Fibroblast of skin of left quadriceps (primary cell): ENCODE measurements around the gene MEGF11.

Experiments
- DNase-seq, 2 experiments: peaks; one replicate each; pipeline ENCODE4 v3.0.0-alpha.2; 2013; ENCODE audit warnings: low read depth in 2 of 2

The MEGF11 gene

GRCh38 chr15:66115568-66116206, 137.9 kb downstream of the MEGF11 start:
- DNase-seq, result no peak

DNA sequence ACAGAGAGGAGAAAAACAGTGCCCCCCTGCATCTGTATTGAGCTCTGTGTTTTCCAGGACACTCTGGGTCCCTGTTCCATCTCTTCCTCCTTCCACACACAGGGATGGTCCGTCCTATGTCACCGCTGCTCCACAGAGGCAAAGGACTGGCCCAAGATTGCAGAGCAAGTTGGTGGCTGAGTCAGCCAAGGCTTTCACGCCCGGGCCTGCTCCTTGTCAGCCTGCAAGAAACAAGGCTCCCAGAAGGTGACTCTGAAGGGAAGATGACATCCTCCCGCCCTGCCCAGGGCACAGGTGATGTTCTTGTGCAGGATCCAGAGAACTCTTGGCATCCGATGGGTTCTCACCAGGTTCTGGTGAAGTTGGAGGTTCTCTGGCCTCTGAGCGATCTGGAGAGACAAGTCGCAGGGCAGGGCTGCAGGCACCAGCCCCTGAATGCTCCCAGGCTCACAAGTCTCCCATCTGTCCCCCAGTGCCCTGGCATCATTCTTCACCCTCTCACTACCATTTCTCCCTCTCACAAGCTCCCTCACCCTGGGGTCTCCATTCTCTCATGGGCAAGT, 138.6 kb downstream of the MEGF11 start:
- no peak for DNase-seq

- DNase-seq, result no peak
Observed at GRCh38 chr15:66112388-66112787, 141.2 kb downstream of the MEGF11 start.

DNA sequence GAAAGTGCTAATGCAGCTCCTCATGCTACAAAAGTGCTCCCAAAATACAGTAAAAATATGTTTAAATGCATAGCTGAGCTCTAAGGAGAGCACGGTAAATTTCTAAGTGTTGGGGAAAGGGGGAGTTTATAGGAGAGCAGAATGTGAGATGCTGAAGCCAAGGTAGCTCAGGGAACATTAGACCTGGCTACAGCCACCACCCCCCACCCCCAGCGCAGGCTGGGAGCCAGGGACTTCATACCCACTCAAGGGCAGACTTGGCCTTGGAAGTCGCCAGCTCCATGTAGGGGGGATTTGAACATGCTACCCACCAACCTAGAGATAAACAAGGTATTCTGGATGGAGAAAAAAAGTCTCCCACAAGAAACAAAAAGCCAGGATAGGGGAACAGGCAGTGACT, 142.2 kb downstream of the MEGF11 start:
- DNase-seq, result no peak

GRCh38 chr15:66110864-66111263, 142.7 kb downstream of the MEGF11 start:
- DNase-seq, result no peak

- no peak for DNase-seq
Observed at GRCh38 chr15:66109826-66110225, 143.7 kb downstream of the MEGF11 start.

GRCh38 chr15:66108483-66109265, 144.9 kb downstream of the MEGF11 start:
- no peak for DNase-seq

- DNase-seq, result no peak
Observed at GRCh38 chr15:66107070-66107469, 146.5 kb downstream of the MEGF11 start.

DNA sequence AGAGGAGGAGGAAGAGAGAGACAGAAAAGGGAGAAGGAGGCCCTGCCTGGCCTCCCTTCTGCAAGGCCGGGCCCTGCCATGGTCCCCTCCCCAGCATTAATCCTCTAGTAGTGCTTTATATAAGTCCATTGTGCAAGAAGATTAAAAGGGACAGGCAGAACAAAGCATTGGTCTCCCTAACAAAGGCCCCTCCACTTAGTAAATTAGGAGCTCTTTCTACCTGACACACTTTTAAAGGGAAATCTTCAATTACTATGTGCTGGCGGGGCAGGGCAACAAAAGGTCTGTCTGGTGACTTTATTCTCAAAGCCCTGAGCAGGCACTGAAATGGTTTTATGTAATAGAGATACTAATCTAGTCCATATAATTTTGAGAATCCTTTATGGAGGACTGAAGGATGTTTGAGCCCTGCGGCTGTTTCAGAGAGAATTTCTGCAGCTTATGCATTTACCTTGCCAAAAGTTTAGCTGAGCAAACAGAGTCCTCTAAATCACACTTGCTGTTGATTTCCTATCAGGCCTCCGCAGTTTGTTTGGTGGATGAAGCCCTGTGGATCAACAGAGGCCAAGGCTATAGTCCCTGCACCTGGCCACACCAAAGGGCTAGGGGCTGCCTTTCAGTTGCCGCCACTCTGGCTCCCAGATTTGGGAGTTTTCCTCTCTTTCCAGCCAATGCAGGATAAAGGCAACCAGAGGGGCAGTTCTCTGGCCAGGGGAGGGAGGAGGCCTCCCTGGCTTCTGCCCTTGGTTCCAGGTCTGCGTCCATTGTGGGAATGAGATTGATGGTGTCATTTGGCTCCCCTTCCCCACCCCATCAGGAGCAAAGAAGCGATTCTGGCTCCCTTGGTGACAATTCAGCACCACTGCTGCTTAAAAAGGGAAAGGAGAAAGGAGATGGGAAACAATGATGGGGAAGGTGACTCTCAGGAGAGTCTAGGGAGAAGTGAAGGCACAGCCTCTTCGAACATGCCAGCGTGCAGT, 148.0 kb downstream of the MEGF11 start:
- no peak for DNase-seq

DNA sequence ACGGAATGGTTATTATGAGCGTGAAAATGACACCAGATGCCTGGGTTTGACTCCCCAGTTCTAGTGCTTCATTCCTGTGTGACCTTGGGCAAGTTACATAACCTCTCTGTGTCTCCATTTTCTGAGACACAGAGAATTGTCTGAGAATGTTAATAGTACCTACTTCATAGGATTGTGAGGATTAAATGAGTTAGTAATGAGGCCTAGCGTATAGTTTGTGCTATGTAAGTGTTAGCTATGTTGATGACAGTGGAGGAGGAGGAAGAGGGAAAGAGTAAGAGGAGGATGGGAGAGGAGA, 150.3 kb downstream of the MEGF11 start:
- DNase-seq, result no peak

- no peak for DNase-seq
Observed at GRCh38 chr15:66102563-66103292, 150.8 kb downstream of the MEGF11 start.

DNA sequence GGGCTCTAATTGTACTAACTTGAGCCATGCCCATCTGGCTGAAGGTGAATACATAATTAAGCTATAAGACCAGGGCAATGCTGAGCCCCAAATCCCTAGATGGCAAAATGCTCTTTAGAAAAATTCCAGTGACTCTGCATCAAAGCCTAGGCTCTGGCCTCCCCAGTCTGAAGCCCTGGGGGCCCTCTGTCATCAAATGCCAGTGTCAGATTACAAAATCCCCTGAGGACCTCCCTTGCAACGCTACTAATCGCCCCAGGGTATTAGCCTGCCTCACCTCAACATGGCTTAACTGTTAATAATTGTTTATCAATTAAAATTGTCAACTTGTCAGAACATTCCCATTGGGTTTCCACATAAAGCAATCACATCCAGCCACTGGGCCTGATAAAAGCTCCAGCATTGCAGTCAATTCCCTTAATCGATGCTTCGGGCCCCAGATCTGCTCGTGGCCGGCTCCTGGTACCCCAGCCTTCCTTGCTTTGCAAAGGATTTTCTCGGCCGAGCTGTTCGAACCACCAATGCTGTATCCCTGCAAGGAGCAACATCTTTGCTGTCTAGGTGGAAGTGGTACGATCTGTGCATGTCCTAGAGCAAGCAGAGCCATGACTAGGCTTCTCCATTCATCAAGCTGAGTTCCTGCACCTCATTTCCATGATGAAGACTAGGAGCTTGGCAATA, 151.7 kb downstream of the MEGF11 start:
- DNase-seq, result no peak

DNA sequence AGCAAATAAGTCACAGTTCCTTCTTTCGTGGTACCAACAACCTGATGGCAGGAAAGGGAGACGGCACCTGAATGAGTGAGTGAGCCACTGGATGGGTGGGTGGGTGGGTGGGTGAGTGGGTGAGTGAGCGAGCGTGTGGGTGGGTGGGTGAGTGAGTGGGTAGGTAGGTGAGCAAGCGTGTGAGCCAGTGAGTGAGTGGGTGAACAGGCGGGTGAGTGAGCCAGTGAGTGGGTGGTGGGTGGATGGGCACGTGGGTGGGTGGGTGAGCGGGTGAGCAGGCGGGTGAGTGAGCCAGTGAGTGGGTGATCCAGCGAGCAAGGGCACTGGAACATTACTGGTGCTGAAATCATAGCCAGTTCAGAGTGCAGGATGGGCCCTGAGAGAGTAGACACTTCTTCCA, 152.8 kb downstream of the MEGF11 start:
- DNase-seq, result no peak

DNA sequence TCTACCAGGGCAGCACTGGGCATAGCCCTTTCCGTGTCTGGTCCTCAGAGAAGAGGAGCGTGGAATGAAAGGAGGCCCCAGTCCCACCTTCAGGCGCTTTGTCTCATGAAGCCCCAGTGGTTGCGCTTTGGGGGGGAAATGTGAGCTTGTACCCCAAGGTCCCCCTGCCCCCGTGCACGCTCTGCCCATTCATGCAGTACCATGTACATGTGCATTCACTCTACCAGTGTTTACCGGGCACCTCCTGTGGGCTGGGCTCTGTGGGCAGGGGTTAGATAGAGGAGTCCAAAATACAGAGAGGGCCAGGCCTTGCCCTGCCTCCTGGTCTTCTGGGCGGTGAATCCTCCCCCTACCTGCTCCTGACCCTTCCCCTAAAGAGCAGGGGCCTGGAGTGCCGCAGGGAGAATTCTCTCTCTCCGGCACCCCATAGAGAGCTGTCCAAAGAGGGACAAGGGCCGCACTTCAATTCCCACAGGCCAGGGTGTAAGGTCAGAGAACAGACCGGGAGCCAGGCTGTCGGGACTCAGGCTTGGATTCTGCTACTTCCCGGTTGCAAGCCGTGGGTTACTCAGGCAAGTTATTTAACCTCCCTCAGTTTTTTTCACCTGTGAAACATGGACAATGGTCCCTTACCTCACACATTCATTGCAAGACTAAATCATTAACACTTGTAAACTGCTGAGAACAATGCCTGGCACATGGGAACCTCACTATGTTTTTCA, 153.4 kb downstream of the MEGF11 start:
- DNase-seq, result no peak

GRCh38 chr15:66098022-66098363, 155.6 kb downstream of the MEGF11 start:
- no peak for DNase-seq

- DNase-seq, result no peak
Observed at GRCh38 chr15:66097151-66098021, 156.2 kb downstream of the MEGF11 start.

DNA sequence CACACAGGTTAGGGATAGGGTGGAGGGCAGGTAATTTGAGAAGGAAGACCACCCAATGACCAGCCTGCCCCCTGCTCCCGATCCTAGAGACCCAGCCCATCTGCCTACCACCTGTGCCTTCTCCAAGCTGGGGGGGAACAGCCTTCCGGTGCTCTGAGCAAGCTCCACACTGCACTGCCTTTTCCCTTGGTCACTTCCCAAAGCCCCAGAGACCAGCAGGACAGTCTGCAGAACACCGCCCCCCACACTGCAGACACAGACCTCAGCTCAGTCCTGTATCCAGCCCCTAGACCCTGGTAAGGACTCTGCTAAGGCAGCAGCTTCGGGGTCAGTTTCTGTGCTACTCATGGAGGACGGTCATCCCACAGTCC, 156.9 kb downstream of the MEGF11 start:
- DNase-seq, result no peak

DNA sequence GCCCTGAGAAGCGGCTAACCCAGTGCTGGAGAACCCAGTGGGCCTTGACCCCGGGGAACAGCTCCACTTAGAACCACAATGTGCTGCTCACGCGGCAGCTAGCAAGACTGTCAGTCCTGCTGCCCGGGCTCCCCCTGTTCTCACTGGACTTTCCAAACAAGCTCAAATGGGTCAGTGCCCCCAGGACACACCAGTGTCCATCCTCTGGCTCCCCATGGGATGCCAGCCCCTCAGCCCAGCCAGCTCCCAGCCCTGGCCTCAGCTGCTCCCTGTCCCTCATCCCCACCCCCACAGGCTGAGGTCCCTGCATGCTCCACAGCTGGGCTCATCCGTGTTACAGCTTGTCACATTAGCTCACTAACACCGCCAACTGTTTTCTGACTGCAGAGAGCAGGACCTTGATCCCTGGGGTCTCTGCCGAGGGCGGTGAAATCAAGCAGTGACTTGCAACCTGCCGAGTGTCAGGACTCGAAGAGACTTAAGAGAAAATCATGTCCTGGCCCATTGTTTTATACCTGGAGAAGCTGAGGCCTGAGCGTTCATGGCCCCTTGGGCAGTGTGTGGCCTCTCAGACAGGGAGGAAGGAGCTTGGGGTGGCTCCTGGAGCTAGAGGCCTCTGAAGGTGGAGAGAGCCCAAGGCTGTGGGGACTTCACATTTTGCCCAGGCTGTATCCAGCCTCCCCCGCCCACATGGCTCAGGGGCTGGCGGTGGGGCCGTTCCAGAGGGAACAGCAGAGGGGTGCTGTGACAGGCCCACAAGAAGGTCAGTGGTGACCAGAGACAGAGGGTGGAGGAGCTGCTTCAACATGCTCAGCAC, 157.5 kb downstream of the MEGF11 start:
- no peak for DNase-seq

DNA sequence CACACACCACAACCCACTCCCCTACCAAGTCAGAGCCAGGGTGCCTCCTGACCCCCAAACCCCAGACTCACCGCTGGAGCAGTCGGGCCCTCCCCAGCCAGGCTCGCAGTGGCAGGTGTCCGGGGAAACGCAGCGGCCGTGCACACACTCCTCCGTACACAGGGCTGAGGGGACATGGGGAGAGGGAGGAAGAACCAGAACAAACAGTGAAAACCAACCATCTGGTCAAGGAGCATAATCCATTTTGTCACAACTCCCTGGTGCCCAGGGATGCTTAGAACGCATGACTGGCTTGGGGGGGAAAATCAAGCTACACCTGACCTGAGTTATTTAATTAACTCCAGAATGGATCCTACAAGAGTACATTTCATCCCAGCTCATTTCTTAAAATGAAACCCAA, 159.2 kb downstream of the MEGF11 start:
- DNase-seq, result no peak
